NT2/D1 (cell line): ENCODE results near the gene CACHD1.
"Not testable (repeated sequence)": the region's sequence is repeated elsewhere in the genome, so short reads cannot be mapped to it uniquely, and the experiment has no call there.

ENCODE experiments used
- SUZ12 ChIP-seq: IDR thresholded peaks from 2 replicates; pipeline ENCODE4 v1.6.1; 2011; ENCODE audit not compliant: insufficient read length, insufficient read depth; ENCODE audit errors: extremely low read depth
- YY1 ChIP-seq: IDR thresholded peaks from 2 replicates; pipeline ENCODE4 v1.6.1; 2011; ENCODE audit not compliant: insufficient read length, insufficient read depth

GRCh38 chr1:64512206-64512605 is 42.3 kb downstream of the CACHD1 start:
- TF ChIP-seq YY1, SUZ12: not testable (repeated sequence)
